NCI-H446 treated with DMSO at 0.1 percent for 48 hours (cell line): ENCODE measurements around the gene ANKRD33.
"Not testable (repeated sequence)": the region's sequence is repeated elsewhere in the genome, so short reads cannot be mapped to it uniquely, and the experiment has no call there.

Experiments used
- DNase-seq: peaks from one replicate; lab custom pipeline; 2025; lab: John Stamatoyannopoulos, UW

ANKRD33 gene

DNA sequence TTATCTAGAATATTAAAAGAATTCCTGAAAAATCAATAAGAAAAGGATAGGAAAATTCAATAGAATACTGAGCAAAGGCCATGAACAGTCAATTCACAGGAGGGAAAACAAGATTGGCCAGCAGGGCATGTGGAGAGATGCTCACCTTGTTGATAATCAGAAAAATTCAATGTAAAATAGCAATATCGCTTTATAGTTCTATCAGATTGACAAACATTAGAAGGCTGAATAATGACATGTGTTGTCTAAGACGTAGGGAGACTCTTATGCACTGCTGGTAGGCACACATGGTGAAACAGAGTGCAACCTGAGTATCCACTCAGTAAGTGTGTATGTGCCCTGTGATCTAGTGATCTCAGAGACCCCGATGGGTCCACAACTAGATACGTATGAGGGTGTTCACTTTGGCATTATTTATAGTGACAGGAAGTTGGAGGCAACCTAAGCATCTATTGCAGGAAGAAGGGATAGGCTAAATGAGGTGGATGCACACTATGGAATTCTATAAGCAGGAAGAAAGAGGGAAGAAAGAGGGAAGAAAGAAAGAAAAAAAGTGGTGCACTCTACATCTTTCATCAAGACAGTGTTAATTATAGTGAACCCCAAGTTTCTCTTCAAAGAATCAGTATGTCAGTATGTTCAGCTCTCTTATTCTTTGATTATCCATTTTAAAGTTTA is 3.8 kb upstream of the ANKRD33 start:
- no peak for DNase-seq

DNA sequence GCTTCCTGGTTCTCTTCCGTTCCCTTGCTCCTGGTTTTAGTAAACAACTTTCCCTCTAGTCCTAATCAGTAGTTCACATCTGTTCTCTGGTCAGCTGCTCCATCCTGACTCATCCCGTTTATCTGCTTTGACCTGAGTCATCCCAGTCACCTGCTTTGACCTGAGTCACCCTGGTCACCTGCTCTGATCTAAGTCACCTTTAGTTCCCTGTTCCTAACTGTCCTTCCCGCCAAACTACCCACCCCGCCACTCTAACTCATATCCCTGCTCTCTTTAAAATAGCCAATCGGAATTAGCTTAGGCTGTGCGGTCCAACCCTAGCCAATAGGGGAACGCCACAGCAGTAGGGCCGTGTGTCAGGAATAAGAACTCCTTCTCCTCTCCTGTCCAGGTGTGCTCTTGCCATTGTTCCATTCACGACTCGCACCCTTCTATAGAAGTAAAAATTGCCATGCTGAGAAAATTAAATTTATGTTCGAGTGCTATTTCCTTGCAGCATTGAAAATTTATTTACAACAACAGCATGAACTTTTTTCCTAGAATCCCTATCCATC is 3.1 kb upstream of the ANKRD33 start:
- DNase-seq: no peak

DNA sequence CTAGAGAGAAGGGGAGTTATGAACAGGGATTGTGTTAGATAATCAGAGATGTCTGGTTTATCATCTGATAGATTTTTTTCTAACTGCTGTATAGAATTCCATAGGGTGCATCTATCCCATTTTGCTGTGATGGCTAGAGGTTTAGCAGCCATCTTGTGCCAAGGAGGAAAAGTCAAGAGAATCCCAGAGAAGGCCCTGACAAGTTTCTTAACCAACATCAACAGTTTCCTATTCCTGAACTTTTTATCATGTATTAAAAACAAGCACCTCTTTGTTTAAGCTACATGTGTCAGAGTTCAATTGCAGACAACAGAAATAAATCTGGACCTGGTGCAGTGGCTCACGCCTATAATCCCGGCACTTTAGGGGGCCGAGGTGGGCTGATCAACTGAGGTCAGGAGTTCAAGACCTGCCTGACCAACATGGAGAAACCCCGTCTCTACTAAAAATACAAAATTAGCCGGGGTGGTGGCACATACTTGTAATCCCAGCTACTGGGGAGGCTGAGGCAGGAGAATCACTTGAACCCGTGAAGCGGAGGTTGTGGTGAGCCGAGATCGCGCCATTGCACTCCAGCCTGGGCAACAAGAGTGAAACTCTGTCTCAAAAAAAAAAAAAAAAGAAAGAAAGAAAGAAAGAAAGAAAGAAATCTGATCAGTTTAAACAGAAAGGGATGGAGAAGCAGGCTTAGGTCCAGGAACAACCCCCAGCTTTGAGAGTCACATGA is 2.4 kb upstream of the ANKRD33 start:
- not testable (repeated sequence) for DNase-seq

DNA sequence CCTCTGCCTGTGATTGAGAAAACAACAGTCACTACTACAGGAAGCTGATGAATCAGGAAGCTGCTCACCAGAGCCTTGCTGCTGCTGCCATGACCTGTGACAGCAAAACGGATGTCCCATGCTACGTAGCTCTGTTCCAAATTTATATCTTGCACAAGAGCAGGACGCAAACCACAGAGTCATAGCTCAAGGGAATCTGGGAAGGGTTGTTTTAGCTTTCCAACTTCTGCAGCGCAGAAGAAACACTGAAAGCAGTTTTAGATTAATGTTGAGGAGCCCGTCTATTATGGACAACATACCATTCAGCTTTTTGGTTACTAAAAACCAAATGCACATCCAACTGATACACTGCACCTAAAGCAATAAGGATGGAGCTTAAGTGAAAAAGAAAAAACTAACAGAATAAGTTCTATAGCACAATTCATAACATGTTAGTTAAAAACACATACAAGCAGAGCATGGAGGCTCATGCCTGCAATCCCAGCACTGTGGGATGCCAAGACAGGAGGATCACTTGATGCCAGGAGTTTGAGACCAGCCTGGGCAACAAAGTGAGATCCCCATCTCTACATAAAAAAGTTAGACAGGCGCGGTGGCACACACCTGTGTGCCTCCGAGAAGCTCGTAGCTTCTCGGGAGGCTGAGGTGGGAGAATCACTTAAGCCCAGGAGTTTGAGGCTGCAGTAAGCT is 1.7 kb upstream of the ANKRD33 start:
- DNase-seq: no peak

DNA sequence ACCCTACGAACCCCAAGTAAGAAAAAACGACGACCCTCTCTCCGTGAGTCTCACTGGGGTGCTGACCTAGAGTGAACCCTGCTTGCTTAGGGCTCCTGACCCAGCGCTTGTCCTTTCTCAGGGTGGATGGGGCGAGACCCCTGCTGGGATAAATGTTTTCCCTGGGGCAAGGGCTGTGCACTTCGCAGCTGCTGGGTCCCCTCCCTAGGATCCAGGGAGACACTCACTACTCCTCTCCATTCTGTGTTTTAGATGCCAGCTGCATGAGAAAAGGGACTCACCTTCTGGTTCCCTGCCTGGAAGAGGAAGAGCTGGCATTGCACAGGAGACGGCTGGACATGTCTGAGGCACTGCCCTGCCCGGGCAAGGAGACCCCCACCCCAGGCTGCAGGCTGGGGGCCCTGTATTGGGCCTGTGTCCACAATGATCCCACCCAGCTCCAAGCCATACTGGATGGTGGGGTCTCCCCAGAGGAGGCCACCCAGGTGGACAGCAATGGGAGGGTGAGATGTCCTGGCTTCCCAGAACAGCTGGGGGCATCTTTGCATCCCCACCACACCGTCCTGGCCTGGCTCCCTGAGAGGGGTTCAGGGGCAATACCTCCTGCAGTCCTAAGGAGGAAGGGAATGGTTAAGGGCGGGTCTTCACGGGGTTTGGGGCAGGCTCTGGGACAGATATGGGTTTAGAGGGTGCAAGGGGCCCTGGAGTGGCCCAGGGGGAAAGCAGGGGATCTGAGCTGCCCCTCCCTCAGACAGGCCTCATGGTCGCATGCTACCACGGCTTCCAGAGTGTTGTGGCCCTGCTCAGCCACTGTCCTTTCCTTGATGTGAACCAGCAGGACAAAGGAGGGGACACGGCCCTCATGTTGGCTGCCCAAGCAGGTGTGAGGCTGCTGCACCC is 663 bp downstream of the ANKRD33 start:
- DNase-seq: no peak

DNA sequence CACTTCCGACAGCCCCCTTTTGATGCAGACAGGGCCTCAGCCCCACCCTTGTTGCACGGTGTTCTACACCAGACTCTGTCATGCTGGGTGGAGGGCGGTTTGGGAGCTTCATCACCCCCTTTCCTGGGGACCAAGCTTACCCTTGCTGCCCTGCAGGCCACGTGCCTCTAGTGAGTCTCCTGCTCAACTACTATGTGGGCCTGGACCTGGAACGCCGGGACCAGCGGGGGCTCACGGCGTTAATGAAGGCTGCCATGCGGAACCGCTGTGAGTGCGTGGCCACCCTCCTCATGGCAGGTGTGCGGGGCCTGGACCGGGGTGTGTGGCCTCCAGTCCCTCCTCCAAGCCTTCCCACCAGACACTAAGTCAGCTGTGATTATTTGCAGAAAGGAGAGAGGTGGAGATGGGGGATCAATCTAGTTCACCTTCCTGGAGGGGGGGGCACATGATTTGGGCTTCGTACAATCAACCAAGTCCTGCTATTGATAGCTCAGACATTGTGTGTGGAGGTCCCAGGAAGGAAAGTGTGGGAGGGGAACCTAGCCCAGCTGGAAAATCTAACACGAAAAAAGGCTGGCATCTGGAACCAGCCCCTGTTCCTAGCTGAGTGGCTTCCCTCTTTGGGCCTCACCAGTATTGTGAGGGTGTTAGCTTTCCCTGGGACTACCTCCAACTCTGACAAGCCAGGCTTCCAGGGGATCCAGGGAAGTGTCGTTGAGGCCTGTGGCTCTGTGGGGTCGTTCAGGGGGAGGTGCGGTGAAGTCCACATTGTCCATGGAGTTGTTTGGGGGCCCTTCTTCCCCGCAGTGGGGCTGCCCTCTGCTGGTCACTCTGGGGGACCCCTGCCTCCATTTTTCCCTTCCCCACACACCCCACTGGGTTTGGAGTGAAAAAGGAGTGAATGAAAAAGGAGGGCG is 1.6 kb downstream of the ANKRD33 start:
- DNase-seq: no peak

DNA sequence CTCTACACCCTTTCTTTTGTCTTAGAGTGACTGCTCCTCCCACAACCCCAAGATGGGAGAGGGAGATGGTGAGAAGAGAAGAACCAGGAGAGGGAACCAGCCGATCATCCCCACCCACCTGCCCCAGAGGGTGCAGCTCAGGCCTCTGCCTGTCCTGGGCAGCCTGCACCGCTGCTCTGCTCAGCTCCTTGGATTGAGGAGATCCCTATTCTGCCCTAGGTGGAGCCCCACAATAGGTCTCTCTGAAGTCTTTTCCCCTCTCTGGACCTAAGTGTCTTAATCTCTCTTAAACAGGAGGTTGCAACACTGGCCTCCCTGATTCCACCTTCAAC is 2.2 kb downstream of the ANKRD33 start:
- no peak for DNase-seq

DNA sequence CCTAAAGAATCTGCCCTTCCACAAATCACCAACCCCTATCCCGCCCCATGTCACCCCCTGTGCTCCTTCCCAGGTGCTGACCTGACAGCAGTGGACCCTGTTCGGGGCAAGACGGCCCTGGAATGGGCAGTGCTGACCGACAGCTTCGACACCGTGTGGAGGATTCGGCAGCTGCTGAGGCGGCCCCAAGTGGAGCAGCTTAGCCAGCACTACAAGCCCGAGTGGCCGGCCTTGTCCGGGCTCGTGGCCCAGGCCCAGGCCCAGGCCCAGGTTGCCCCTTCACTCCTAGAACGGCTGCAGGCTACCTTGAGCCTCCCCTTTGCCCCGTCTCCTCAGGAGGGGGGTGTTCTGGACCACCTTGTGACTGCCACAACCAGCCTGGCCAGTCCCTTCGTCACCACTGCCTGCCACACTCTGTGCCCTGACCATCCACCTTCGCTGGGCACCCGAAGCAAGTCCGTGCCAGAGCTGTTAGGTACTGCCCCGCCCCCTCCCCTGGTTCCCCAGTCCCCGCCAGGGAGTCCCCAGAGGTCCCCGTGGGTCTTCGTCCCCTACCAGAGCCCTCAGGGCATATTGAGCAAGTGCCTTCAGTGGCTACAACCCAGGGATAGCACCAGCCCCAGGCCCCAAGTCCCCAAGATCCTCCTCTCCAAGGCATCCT is 2.7 kb downstream of the ANKRD33 start:
- no peak for DNase-seq

DNA sequence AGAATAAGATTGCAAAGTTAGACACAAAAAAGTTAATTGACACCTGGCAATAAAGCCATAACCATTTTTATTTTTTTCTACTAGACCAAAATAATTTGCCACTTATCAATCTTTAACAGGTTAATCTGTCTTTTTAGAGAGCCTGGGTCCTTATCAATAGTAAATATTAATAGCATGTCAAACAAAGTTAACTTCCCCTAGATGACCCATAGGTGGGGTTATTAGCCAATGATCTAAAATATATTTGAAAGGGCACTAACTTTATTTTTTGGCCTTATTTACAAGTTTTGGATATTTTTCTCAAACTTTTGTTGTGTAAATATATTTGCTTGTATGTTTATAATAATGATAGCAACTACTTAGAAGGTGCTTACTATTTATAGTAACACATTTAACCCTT is 3.9 kb downstream of the ANKRD33 start:
- no peak for DNase-seq

DNA sequence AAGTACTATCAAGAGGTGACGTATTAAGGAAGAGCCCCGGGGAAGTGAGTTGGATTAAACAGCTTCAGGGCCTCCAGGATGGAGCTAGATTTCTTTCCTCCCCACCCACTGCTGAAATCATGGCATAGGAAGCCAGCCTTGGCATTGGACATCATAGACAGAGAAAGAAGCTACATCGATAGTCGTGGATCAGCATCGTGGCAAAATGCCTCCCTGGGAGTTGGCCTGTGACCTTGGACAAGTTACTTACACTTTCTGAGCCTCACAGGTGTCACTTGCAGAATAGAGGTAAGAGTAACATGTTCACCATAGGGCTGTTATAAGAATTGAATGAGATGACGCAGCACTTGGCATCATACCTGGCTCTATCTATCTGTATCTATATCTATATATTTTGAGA is 5.9 kb downstream of the ANKRD33 start:
- no peak for DNase-seq

DNA sequence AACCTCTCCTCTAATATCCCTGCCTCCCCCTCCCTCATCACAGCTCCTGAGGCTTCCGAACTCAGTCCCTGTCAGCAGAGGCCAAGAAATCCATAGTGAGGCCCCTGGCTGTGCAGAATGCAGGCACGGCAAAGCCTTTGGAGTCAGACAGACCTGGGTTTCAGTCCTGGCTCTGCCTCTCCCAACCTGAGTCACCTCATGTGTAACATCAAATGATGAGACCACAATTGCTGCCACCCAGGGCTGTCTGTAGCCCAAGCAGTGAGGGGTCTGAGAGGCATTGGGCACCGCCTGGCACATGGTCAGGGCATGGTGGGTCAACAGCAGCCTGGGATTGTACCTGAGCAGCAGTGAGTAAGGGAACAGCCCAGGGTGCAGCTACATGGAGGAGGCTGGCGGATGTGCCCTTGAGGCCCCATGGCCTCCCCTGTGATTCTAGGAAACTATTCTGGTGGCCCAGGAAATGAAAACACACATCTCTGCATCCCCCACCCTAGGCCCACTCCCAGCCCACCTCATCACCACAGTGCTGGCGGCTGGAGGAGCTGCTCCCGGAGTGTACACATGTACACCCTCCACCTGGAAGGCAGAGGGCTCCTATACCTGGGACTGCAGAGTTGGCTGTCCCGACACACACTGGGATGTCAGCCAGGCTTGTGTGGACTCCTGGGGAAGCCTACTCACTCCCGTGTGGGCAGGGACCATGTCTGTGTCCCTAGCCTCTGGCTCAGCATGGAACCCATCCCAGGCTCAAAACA is 7.7 kb downstream of the ANKRD33 start:
- DNase-seq: no peak

DNA sequence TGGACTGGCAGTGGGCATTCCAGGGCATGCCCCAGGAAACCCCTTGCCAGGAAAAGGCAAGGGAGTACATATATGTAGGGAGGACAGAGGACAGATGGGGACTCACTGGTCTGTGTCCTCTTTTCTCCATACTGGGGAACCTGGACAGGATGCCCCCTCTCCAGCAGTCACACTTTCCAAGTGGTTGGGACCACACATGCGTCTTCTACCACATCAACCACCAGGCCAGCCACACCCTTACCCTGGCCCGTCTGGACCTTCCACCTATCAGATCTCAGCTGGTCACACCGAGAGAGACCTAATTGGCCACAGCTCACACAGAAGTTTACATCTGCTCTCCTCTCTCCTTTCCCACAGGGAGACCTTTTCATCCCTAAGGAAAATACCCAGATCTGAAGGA is 8.3 kb downstream of the ANKRD33 start:
- DNase-seq: no peak

DNA sequence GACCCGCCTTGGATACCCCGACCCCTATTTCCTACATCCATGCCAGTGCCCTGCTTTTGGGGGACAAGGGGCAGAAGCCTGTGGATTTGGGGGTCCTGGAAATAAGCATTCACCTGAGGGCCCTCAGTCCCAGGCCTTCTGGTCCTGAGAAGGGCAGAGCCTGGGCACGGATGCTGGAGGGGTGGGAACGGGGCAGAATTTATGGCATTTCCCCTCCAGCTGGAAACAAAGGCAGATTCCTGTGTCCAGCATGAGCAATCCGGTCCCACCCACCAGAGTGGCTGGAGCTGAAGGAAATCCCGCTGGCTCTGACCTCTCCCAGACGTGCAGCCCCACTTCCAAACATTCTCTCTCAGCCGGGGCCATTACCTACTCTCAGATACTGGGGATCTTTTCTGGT is 9.3 kb downstream of the ANKRD33 start:
- DNase-seq: no peak

DNA sequence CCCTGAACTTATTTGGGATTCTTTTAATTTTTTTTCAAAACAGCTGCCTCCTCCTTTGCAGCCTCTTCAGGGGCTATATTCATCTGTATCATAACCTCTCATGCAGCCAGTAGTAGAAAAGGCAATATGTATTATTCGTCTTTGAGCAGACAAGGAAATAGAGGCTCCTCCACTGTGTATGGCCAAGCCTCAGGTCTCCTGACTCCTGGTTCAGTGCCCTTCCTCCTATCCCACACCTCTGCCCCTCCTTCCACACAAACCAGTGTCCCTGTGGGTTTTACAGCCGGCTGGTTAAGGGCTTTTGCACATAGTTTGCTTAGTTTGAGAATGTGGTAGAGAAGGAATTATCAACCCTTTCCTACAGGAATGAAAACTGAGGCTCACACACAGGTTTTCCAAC is 10.6 kb downstream of the ANKRD33 start:
- no peak for DNase-seq

DNA sequence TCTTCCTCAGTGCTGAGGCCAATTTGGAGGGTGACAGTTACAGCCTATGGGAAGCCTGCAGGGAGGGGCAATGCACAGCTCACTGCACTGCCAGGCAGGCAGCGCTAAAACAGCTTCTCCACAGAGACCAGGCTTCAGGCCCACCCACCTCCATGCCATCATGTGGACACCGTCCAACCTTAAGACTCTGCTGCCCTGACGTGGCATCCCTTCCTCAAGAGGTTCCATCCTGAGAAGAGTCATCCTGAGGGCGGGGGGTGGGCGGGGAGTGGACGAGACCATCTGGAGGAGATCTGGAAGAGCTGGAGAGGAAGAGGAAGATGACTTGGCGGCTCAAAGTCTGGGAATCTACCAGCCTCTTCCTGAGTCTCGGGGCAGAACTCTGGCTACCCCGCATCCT is 11.0 kb downstream of the ANKRD33 start:
- no peak for DNase-seq

DNA sequence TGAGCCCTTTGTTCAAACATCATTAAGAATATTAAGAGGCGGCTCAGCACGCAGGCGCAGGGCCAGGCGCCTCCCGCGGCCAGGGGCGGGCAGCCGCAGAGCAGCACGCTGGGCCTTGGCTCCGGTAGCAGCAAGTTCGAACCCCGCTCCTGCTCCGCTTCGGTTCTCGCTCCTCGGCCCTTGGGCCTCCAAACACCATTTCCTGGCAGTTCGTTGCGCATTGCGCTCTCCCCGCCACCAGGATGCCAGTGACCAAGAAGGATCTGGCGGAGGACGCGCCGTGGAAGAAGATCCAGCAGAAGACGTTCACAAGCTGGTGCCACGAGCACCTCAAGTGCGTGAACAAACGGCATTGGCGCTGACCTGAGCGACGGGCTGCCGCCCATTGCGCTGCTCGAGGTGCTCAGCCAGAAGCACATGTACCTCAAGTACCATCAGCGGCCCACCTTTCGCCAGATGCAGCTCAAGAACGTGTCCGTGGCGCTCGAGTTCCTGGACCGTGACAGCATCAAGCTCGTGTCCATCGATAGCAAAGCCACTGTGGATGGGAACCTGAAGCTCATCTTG is 12.5 kb downstream of the ANKRD33 start:
- DNase-seq: no peak

DNA sequence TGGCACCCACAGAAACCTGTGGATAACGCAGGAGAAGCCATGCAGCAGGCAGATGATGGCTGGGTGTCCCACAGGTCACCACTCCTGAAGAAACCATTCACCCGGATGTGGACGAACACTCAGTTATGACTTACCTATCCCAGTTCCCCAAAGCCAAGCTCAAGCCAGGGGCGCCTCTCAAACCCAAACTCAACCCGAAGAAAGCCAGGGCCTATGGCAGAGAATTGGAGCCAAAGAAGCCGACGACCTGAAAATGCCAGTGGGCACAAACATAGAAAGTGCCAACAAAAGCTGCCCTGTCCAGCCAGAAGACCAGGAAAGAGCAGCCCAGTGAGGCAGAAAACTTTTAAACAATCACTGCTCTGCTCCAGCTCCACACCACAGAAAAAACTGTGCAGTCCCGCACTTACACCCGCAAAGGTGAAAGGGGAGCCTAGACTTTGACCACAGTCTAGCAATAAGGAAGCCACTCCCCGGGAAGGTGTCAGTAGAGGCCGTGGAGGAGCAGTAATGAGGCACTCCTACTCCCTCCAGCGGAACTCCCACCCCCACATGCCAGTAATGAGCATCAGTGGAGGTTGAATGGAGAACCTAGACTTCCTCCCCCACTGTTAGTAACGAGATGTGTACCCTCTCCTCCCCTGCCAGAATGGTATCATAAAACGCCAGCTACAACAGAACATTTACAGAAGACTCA is 13.4 kb downstream of the ANKRD33 start:
- DNase-seq: no peak

DNA sequence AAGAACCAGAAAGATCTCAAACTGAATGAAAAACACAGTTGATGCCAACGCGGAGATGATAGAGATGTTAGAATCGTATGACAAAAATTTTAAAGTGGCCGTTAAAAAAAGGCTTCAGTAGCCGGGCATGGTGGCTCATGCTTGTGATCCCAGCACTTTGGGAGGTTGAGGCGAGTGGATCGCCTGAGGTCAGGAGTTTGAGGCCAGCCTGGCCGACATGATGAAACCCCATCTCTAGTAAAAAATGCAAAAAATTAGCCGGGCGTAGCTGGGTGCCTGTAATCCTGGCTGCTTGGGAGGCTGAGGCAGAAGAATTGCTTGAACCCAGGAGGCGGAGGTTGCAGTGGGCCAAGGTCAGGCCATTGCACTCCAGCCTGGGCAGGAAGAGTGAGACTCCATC is 14.0 kb downstream of the ANKRD33 start:
- no peak for DNase-seq

DNA sequence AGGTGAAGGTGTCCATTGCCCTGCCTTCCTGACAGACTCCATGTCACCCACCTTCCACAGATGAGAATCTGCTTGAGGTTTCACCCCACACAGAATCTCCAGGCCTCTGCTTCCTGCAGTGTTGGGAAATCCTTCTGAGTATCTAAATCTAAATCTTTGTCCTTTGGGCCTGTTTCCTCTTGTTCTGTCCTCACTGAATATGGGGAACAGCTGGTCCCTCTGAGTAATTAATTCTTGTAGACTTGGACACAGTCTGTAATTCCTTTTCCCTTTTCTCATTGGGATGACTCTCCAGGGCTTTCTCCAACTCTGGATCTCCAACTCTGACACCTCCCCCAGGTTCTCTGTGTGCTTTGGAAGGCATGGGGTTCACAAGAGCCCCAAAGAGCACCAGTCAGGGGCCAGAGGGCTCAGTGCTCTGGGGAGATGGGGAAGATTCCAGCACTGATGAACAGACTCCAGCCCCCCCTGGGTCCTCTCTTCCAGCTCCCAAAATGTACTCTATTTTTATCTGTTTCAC is 17.1 kb downstream of the ANKRD33 start:
- DNase-seq: no peak
